ENCODE data around the gene NLRP4. TPM values are rescaled to one million over a fixed set of nuclear protein-coding genes. Genes with fewer than 3 reads are reported as not detected.

The NLRP4 gene
- total RNA-seq, 2 donors from 2014 or later: not detected

DNA sequence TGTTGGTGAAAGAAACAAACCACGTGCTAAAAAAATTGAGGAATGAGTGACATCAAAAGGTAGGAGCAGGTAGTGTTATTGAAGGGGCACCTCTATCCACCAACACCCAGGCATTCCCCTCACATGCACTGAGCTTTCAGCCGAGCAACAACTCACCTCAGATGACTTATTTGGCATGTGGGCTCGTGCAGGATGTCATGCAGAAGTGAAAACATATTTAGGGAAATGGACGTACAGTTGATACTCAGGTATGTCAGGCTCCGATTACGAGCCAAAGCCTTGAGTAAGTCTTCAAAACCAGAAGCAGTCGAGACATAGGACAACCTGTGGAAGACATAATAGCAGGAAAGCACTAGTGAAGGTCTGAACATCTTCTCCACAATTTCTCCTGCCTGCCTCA, 34.9 kb upstream of the NLRP4 start:
- Histone ChIP-seq H3K4me1 (ENCODE audit: control insufficient read depth, insufficient read depth, low read length) (no peaks in the 10 kb centered on the region), H3K9ac (ENCODE audit: extremely low read depth, low read length, poor library complexity, severe bottlenecking) (no peak overlapping the region), H3K27ac (ENCODE audit: low read depth, low read length) (no peak overlapping the region), H3K9me3 (ENCODE audit: control insufficient read depth, low read length) (peaks cover 60% of the 10 kb centered on the region), H3K27me3 (ENCODE audit: control insufficient read depth, insufficient read depth, low read length, poor library complexity, severe bottlenecking) (no peaks in the 10 kb centered on the region), H3K4me3 (ENCODE audit: low read length) (no peak overlapping the region), H3K36me3 (ENCODE audit: control insufficient read depth, insufficient read depth, low read length) (no peaks in the 10 kb centered on the region)
- Mint-ChIP-seq H3K4me3 (no peak overlapping the region), H3K36me3 (ENCODE audit: low read depth) (peaks cover 2% of the 10 kb centered on the region), H3K4me1 (no peaks in the 10 kb centered on the region), H3K9me3 (peaks cover 96% of the 10 kb centered on the region), H3K27me3 (ENCODE audit: insufficient read depth) (no peaks in the 10 kb centered on the region), H3K27ac (no peak overlapping the region)
- TF ChIP-seq, protein P1, sequence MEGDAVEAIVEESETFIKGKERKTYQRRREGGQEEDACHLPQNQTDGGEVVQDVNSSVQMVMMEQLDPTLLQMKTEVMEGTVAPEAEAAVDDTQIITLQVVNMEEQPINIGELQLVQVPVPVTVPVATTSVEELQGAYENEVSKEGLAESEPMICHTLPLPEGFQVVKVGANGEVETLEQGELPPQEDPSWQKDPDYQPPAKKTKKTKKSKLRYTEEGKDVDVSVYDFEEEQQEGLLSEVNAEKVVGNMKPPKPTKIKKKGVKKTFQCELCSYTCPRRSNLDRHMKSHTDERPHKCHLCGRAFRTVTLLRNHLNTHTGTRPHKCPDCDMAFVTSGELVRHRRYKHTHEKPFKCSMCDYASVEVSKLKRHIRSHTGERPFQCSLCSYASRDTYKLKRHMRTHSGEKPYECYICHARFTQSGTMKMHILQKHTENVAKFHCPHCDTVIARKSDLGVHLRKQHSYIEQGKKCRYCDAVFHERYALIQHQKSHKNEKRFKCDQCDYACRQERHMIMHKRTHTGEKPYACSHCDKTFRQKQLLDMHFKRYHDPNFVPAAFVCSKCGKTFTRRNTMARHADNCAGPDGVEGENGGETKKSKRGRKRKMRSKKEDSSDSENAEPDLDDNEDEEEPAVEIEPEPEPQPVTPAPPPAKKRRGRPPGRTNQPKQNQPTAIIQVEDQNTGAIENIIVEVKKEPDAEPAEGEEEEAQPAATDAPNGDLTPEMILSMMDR (conservative IDR thresholded peaks at IDR 0.05): no peak
- no peak for DNase-seq
- WGBS, 2 experiments (ENCODE audit: insufficient coverage in 1 of 2, insufficient read length in 1 of 2): 56 to 66% methylated on average over 5 to 7 of the region's 7 CpGs

GRCh38 chr19:55802281-55802680, 34.1 kb upstream of the NLRP4 start:
- Histone ChIP-seq H3K9me3 (ENCODE audit: control insufficient read depth, low read length) (peaks cover 69% of the 10 kb centered on the region), H3K4me1 (ENCODE audit: control insufficient read depth, insufficient read depth, low read length) (no peaks in the 10 kb centered on the region), H3K27me3 (ENCODE audit: control insufficient read depth, insufficient read depth, low read length, poor library complexity, severe bottlenecking) (no peaks in the 10 kb centered on the region), H3K27ac (ENCODE audit: low read depth, low read length) (no peak overlapping the region), H3K4me3 (ENCODE audit: low read length) (no peak overlapping the region), H3K9ac (ENCODE audit: extremely low read depth, low read length, poor library complexity, severe bottlenecking) (no peak overlapping the region), H3K36me3 (ENCODE audit: control insufficient read depth, insufficient read depth, low read length) (no peaks in the 10 kb centered on the region)
- no peak overlapping the region for H3K27ac Mint-ChIP-seq
- no peaks in the 10 kb centered on the region for H3K27me3 Mint-ChIP-seq (ENCODE audit: insufficient read depth)
- H3K9me3 Mint-ChIP-seq: peaks cover 96% of the 10 kb centered on the region
- DNase-seq: no peak
- TF ChIP-seq, protein P1 (conservative IDR thresholded peaks at IDR 0.05): no peak
- 82% methylated on average over 2 of the region's 2 CpGs; no CpG with 5 or more reads in 1 of the 2 experiments for WGBS, 2 experiments (ENCODE audit: insufficient coverage in 1 of 2, insufficient read length in 1 of 2)
- H3K4me1 Mint-ChIP-seq: no peaks in the 10 kb centered on the region
- H3K36me3 Mint-ChIP-seq (ENCODE audit: low read depth): peaks cover 2% of the 10 kb centered on the region
- H3K4me3 Mint-ChIP-seq: no peak overlapping the region

DNA sequence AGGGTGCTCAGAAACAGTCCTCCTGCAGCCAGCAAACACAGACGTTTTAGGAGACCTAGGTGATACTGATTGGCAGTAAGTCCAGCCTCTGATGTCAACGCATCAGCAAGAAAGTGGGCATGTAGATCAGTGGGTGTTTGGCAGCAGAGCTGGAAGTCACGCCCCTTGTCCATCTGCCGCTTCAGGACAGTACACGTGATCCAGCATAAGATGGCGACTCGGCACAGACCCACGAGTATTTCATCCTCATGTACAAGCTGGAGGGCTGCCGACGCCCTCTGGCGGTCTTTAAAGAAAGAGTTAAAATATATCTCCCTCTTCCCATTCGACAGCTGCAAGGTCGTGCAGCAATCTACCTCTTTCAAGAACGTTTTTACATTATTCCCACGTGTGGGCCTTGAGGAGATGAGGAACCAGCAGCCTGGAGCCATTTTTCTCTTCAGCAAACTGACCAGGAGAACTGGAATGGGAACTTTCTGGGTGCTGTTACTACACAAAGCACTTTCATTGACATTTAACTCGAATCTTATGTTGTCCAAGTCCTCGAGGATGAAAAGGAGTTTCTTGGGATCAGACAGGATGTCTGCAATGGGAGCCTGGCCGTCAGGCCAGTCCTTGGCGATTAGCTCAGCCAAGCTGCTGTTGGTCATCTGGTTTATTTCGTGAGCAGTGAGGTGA, 26.8 kb upstream of the NLRP4 start:
- Mint-ChIP-seq H3K9me3 (peaks cover 97% of the 10 kb centered on the region), H3K27me3 (ENCODE audit: insufficient read depth) (no peaks in the 10 kb centered on the region), H3K4me1 (no peaks in the 10 kb centered on the region), H3K27ac (no peak overlapping the region), H3K4me3 (no peak overlapping the region), H3K36me3 (ENCODE audit: low read depth) (no peaks in the 10 kb centered on the region)
- DNase-seq: peak; percentile 69
- 47 to 49% methylated on average over 16 to 20 of the region's 20 CpGs for WGBS, 2 experiments (ENCODE audit: insufficient coverage in 1 of 2, insufficient read length in 1 of 2)
- no peaks in the 10 kb centered on the region for H3K36me3 ChIP-seq (ENCODE audit: control insufficient read depth, insufficient read depth, low read length)
- H3K27ac ChIP-seq (ENCODE audit: low read depth, low read length): no peak overlapping the region
- peaks cover 80% of the 10 kb centered on the region for H3K9me3 ChIP-seq (ENCODE audit: control insufficient read depth, low read length)
- H3K4me3 ChIP-seq (ENCODE audit: low read length): no peak overlapping the region
- no peak overlapping the region for H3K9ac ChIP-seq (ENCODE audit: extremely low read depth, low read length, poor library complexity, severe bottlenecking)
- H3K4me1 ChIP-seq (ENCODE audit: control insufficient read depth, insufficient read depth, low read length): no peaks in the 10 kb centered on the region
- no peaks in the 10 kb centered on the region for H3K27me3 ChIP-seq (ENCODE audit: control insufficient read depth, insufficient read depth, low read length, poor library complexity, severe bottlenecking)
- TF ChIP-seq, protein P1 (conservative IDR thresholded peaks at IDR 0.05): peak; percentile 57
